ENCODE results near the gene GMNC.

DNA sequence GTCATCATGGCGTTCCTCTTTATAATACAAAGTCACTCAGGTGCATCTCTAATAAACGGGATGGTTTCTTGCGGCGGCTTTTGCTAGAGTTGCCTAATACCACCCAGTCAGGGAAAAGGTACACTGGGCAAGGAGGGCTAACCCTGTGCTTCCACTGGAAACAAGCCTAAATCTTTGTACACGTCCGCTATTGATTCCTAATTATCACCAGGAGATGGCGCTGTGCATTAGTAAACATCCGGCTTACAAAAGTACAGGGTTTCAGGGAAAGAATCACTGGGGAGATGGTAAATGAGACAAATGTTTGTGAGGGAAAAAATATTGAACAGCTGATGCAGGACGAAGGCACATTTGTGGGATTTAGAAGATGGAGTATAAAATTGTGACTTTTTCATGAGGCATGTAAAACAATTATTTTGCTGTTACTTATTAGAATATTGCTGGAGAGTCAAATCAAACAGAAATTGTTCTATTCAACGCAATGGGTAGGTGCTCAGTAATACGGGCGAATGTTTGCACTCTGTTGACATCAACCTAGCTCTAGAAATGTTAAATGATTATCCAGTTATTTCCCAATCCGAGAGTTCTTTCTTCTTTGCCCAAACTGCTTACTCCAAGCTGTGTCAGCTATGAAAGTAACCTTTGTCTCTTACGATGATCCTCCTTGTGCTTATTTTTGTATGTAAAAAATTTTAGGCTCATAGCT, 50.6 kb downstream of the GMNC start:
- TF ChIP-seq, protein P1, sequence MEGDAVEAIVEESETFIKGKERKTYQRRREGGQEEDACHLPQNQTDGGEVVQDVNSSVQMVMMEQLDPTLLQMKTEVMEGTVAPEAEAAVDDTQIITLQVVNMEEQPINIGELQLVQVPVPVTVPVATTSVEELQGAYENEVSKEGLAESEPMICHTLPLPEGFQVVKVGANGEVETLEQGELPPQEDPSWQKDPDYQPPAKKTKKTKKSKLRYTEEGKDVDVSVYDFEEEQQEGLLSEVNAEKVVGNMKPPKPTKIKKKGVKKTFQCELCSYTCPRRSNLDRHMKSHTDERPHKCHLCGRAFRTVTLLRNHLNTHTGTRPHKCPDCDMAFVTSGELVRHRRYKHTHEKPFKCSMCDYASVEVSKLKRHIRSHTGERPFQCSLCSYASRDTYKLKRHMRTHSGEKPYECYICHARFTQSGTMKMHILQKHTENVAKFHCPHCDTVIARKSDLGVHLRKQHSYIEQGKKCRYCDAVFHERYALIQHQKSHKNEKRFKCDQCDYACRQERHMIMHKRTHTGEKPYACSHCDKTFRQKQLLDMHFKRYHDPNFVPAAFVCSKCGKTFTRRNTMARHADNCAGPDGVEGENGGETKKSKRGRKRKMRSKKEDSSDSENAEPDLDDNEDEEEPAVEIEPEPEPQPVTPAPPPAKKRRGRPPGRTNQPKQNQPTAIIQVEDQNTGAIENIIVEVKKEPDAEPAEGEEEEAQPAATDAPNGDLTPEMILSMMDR (IDR thresholded peaks at IDR 0.05): peak; percentile 84
- TF ChIP-seq MXI1 (IDR thresholded peaks at IDR 0.05; ENCODE audit: low read depth, low read length): no peak
- no peak for TF ChIP-seq GABPA (IDR thresholded peaks at IDR 0.05; ENCODE audit: low read depth)
- TF ChIP-seq, protein P2, sequence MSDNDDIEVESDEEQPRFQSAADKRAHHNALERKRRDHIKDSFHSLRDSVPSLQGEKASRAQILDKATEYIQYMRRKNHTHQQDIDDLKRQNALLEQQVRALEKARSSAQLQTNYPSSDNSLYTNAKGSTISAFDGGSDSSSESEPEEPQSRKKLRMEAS (IDR thresholded peaks at IDR 0.05; ENCODE audit: low read depth): no peak
- no peak for TF ChIP-seq RFX5 (IDR thresholded peaks at IDR 0.05; ENCODE audit: low read length)
- TF ChIP-seq, protein P3, sequence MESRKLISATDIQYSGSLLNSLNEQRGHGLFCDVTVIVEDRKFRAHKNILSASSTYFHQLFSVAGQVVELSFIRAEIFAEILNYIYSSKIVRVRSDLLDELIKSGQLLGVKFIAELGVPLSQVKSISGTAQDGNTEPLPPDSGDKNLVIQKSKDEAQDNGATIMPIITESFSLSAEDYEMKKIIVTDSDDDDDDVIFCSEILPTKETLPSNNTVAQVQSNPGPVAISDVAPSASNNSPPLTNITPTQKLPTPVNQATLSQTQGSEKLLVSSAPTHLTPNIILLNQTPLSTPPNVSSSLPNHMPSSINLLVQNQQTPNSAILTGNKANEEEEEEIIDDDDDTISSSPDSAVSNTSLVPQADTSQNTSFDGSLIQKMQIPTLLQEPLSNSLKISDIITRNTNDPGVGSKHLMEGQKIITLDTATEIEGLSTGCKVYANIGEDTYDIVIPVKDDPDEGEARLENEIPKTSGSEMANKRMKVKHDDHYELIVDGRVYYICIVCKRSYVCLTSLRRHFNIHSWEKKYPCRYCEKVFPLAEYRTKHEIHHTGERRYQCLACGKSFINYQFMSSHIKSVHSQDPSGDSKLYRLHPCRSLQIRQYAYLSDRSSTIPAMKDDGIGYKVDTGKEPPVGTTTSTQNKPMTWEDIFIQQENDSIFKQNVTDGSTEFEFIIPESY (IDR thresholded peaks at IDR 0.05; ENCODE audit: borderline replicate concordance, low read depth): no peak
- no peak for TF ChIP-seq JUND (IDR thresholded peaks at IDR 0.05)
- TF ChIP-seq NFIC (IDR thresholded peaks at IDR 0.05; ENCODE audit: borderline replicate concordance): no peak
- no peak for TF ChIP-seq EZH2phosphoT487 (IDR thresholded peaks at IDR 0.05; ENCODE audit: borderline replicate concordance, low read depth)
- TF ChIP-seq RAD21 (IDR thresholded peaks at IDR 0.05; ENCODE audit: low read length): peak; percentile 49
- no peak for TF ChIP-seq GATA2 (CRISPR knock-in tag; IDR thresholded peaks at IDR 0.05)
- TF ChIP-seq, protein P4, sequence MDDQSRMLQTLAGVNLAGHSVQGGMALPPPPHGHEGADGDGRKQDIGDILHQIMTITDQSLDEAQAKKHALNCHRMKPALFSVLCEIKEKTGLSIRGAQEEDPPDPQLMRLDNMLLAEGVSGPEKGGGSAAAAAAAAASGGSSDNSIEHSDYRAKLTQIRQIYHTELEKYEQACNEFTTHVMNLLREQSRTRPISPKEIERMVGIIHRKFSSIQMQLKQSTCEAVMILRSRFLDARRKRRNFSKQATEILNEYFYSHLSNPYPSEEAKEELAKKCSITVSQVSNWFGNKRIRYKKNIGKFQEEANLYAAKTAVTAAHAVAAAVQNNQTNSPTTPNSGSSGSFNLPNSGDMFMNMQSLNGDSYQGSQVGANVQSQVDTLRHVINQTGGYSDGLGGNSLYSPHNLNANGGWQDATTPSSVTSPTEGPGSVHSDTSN (IDR thresholded peaks at IDR 0.05): no peak
- TF ChIP-seq POLR2AphosphoS5 (IDR thresholded peaks at IDR 0.05; ENCODE audit: low read depth, low read length): no peak

Measured in SK-N-SH (cell line).